H1 (cell line): Measurements from ENCODE around the gene RGL3.

Source experiments
- BCL11A ChIP-seq, 2 experiments: IDR thresholded peaks; one replicate each; pipeline ENCODE4 v1.6.1; 2011; ENCODE audit warnings: low read depth in 2 of 2, low read length in 2 of 2, mild to moderate bottlenecking in 2 of 2
- CREB1 ChIP-seq: IDR thresholded peaks from 2 replicates; pipeline ENCODE4 v1.6.1; 2012; ENCODE audit warnings: inconsistent platforms
- EGR1 ChIP-seq: IDR thresholded peaks from 2 replicates; pipeline ENCODE4 v1.6.1; 2011; ENCODE audit warnings: low read depth, low read length, borderline replicate concordance
- JUN ChIP-seq: IDR thresholded peaks from 2 replicates; pipeline ENCODE4 v1.6.1; 2011; ENCODE audit warnings: low read depth, mild to moderate bottlenecking, improper control_type of control experiment, low read length
- JUND ChIP-seq: IDR thresholded peaks from 2 replicates; pipeline ENCODE4 v1.6.1; 2011; ENCODE audit warnings: mild to moderate bottlenecking, improper control_type of control experiment, low read length
- POLR2A ChIP-seq, 2 experiments: IDR thresholded peaks; 1 replicate in 1 of 2; 2 replicates in 1 of 2; pipeline ENCODE4 v1.6.1; 2011; ENCODE audit warnings: low read depth in 2 of 2, low read length in 2 of 2, mild to moderate bottlenecking in 2 of 2; ENCODE audit errors: control extremely low read depth in 1 of 2
- RXRA ChIP-seq: IDR thresholded peaks from 2 replicates; pipeline ENCODE4 v1.6.1; 2011; ENCODE audit warnings: low read depth, mild to moderate bottlenecking, low read length, moderate library complexity; ENCODE audit not compliant: insufficient read depth
- SIN3A ChIP-seq, 2 experiments: IDR thresholded peaks in 1 of 2; conservative IDR thresholded peaks in 1 of 2; 2 replicates each; pipeline ENCODE4 v1.6.1; 2011 to 2012; ENCODE audit warnings: low read length in 2 of 2, improper control_type of control experiment in 1 of 2, low read depth in 1 of 2, mild to moderate bottlenecking in 1 of 2
- SIX5 ChIP-seq: IDR thresholded peaks from 2 replicates; pipeline ENCODE4 v1.6.1; 2011; ENCODE audit warnings: mild to moderate bottlenecking, low read depth, low read length
- TAF1 ChIP-seq: IDR thresholded peaks from 2 replicates; pipeline ENCODE4 v1.6.1; 2011; ENCODE audit warnings: mild to moderate bottlenecking, low read depth, low read length
- USF2 ChIP-seq: IDR thresholded peaks from 2 replicates; pipeline ENCODE4 v1.6.1; 2011; ENCODE audit warnings: low read length, improper control_type of control experiment
- YY1 ChIP-seq: IDR thresholded peaks from 2 replicates; pipeline ENCODE4 v1.6.1; 2011; ENCODE audit warnings: low read depth, mild to moderate bottlenecking, low read length
- TF ChIP-seq, protein P1 (sequence below), 3 experiments: IDR thresholded peaks; 1 replicate in 2 of 3; 2 replicates in 1 of 3; pipeline versions ENCODE4 v1.5.1 to v1.6.1; 2011; ENCODE audit warnings: low read length in 3 of 3, mild to moderate bottlenecking in 3 of 3, inconsistent platforms in 2 of 3, low read depth in 1 of 3, moderate library complexity in 1 of 3; ENCODE audit not compliant: insufficient read depth in 1 of 3; ENCODE audit errors: control extremely low read depth in 1 of 3
- TF ChIP-seq, protein P2 (sequence below): IDR thresholded peaks from 2 replicates; pipeline ENCODE4 v1.6.1; 2012; ENCODE audit warnings: inconsistent platforms

GRCh38 chr19:11461453-11461852 lies 42.3 kb upstream of the RGL3 start:
- TF ChIP-seq, protein P1, sequence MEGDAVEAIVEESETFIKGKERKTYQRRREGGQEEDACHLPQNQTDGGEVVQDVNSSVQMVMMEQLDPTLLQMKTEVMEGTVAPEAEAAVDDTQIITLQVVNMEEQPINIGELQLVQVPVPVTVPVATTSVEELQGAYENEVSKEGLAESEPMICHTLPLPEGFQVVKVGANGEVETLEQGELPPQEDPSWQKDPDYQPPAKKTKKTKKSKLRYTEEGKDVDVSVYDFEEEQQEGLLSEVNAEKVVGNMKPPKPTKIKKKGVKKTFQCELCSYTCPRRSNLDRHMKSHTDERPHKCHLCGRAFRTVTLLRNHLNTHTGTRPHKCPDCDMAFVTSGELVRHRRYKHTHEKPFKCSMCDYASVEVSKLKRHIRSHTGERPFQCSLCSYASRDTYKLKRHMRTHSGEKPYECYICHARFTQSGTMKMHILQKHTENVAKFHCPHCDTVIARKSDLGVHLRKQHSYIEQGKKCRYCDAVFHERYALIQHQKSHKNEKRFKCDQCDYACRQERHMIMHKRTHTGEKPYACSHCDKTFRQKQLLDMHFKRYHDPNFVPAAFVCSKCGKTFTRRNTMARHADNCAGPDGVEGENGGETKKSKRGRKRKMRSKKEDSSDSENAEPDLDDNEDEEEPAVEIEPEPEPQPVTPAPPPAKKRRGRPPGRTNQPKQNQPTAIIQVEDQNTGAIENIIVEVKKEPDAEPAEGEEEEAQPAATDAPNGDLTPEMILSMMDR (IDR thresholded peaks at IDR 0.05; ENCODE audit: control extremely low read depth in 1 of 3, insufficient read depth in 1 of 3, low read depth in 1 of 3, low read length in 3 of 3) = no peak
- TF ChIP-seq JUND = no peak
- TF ChIP-seq EGR1 = no peak
- no peak for TF ChIP-seq JUN
- TF ChIP-seq SIN3A (conservative IDR thresholded peaks at IDR 0.05 in 1 of 2, IDR thresholded peaks at IDR 0.05 in 1 of 2; ENCODE audit: low read depth in 1 of 2, low read length in 2 of 2) = no peak
- TF ChIP-seq SIX5 = no peak
- TF ChIP-seq POLR2A (IDR thresholded peaks at IDR 0.05; ENCODE audit: control extremely low read depth in 1 of 2, low read depth in 2 of 2, low read length in 2 of 2) = no peak
- TF ChIP-seq USF2 = no peak
- TF ChIP-seq BCL11A (IDR thresholded peaks at IDR 0.05; ENCODE audit: low read depth in 2 of 2, low read length in 2 of 2) = no peak
- TF ChIP-seq YY1 = no peak
- no peak for TF ChIP-seq TAF1
- TF ChIP-seq, protein P2, sequence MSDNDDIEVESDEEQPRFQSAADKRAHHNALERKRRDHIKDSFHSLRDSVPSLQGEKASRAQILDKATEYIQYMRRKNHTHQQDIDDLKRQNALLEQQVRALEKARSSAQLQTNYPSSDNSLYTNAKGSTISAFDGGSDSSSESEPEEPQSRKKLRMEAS = no peak
- no peak for TF ChIP-seq CREB1
- TF ChIP-seq RXRA = no peak
